Stimulated activated CD4-positive, alpha-beta T cell treated with anti-CD3 and anti-CD28 coated beads, Interleukin-12 subunit alpha, Interleukin-12 subunit beta, amount 100 ng/mL, for 48 hours (primary cell): ENCODE results near the gene RNASE13.
"Not testable (repeated sequence)": the region's sequence is repeated elsewhere in the genome, so short reads cannot be mapped to it uniquely, and the experiment has no call there.

Experiments
- DNase-seq, 3 donors: peaks; one replicate each; pipeline ENCODE4 v3.0.0-alpha.2; 2020; ENCODE audit warnings: low read depth in 2 of 3, low spot score in 1 of 3

RNASE13 gene

GRCh38 chr14:21023817-21024584, 10.6 kb downstream of the RNASE13 start:
- no peak for DNase-seq

DNA sequence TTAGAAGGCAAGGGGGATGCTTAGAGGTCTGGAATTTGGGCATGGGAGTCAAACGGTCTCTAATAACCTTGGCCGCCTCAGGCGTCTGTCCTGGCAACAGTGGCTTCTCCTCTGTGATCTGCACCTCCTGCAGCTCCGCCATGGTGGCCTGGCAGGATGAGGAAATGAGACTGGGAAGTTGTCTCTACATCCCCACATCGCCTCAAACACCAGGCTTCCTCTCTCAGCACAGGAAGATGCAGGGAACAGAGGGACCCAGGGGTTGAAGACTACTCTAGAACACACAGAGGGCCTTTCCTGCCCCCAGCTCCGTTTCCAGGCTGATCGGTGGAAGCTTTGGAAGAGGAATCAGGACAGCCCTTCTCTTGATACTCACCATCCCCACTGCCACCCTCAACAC, 11.4 kb downstream of the RNASE13 start:
- DNase-seq, result no peak

GRCh38 chr14:21022686-21023085, 11.9 kb downstream of the RNASE13 start:
- no peak for DNase-seq

DNA sequence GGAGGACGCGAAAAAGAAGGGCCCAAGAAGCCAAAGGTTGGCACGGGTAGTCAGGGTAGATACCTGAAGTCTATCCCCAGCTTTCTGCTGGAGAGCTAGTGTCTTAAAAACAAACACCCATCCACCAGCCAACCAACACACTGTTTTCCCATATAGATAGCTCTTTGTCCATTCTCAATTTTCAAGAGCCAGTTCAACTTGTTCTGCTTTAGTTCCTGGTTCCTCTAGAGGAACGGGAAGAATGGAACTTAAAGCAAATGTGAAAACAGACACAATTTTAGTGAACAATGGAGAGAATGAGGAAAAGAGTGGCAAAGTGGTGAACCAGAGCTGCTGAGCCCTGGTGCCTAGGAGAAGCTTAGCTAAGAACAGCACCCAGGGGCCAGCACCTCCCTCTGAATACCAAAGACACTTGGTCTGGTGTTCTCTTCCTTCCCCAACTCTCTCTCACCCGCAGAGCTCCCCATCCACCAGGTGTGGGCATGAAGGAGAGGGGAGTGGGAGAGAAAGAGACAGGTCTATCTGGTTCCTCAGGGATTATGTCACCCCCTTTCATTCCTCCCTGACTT, 13.5 kb downstream of the RNASE13 start:
- no peak for DNase-seq

DNA sequence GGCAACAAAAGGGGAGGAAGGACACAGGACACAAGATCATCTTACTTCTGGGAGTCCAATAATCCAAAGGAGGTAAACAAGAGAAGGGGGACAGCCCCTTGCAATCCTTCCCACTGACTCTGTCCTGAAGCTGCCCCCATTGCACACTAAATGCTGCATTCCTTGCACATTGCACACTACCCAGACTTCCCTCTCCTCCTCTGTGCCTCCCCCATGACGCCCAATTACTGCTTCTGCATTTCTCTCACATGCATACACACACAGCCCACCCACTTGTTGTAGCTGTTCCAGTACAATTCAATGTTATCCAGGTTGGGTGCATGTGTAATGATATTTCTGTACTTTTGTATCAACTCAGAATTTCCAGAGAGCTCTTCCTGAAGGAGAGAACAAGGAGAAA, 15.2 kb downstream of the RNASE13 start:
- no peak for DNase-seq

GRCh38 chr14:21018781-21019180, 15.8 kb downstream of the RNASE13 start:
- DNase-seq, result no peak

GRCh38 chr14:21018286-21018685, 16.3 kb downstream of the RNASE13 start:
- no peak for DNase-seq

GRCh38 chr14:21017528-21018245, 16.9 kb downstream of the RNASE13 start:
- DNase-seq, result no peak

DNA sequence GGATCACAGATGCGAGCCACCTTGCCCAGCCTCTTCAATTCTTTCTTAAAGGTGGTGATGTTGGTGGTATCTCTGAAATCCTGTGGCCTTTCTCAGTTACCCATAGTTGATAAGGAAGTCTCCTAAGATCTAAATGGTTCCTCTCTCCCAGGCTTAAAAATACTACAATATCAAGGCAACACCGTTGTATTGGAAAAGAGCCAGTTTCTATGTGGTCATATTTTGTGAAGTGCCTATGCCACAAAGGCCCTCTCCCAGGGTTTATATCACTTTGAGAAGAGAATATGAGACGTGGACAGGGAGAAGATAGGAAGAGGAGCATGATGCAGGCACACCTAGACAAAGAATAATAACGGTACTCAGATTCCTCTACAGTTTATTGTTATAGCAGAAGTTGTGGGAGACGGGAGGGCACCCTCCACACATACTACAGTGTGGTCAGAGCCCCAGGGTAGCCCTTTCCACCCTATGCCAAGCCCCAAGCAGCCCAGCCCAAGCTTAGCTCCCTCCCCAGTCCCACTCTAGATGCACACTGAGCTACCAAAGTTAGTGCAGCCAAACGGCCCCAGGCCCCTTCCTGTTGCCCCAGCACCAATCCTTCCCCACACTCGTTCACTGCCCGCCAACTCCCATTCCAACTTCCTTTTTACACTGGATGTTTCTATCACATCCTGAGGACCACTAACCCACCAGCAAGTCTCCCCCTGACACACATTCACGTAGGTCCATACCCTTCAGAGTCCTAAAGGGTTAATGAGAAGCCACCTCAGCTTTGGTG, 18.0 kb downstream of the RNASE13 start:
- DNase-seq, result no peak

- DNase-seq, result no peak
Measured at GRCh38 chr14:21015312-21015711, 19.3 kb downstream of the RNASE13 start.

- DNase-seq, result peak; percentile 58 to 84 (median 71)
Measured at GRCh38 chr14:21014761-21015190, 19.8 kb downstream of the RNASE13 start.

- no peak for DNase-seq
Measured at GRCh38 chr14:21011136-21011535, 23.5 kb downstream of the RNASE13 start.

DNA sequence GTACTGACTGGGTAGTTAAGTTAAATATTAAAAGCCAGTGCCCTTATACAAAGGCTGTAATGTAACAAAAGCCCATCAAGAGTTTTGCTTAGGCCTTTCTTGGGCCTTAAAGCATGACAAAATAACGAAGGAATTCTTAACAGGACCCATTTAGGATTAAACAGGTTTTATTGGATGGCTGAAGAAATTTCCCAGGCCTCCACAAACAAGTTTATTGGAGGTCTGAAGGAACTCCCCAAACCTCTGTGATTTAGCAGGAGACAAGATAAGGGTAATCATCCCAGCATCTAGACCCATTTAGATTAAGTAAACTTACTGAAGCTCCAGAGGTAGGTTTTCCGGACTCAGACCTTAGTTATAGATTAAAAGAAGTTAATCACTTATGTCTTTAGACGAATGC, 24.9 kb downstream of the RNASE13 start:
- not testable (repeated sequence) for DNase-seq

DNA sequence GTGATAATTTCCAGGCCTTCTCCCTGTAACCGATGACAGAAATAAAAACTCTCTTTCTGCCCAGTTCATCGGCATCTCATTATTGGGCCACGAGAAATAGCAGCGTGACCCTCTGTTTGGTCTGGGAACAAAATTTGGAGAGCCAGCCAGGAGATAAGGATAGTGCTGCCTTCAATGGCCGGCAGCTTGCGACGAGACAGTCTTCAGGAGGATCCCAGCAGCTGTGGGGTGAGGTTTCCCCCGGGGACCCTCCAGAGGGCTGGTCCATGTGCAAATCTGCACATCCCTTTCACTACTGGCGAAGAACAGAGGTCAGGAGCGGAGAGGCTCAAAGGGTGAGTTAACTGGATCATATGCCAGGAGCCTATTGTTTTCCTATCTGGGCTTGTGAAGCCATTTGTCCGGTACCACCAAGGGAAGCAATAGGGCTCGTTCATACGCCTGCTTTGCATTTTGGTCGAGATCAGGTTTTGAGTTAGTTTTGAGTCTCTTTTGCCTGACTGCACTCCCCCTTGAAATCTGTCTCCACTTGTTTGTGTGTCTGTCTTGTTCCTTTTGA, 30.7 kb downstream of the RNASE13 start:
- no peak for DNase-seq

GRCh38 chr14:21001218-21001617, 33.4 kb downstream of the RNASE13 start:
- no peak for DNase-seq

DNA sequence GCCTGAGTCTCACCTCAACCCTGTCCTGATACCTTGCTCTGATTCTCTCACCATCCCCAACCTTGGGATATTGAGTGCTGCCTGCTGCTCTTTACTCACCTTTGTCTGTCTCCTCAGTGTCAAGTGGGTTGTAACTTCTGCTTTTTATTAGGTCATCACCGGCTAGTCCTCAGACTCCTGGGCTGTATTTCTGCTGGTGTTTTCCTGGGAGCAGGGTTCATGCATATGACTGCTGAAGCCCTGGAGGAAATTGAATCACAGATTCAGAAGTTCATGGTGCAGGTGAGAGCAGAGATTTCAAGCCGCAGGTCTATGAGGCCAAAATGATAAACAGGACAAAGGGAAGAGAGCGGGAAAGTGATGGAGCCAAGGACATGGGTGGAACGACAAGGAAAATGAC, 35.0 kb downstream of the RNASE13 start:
- DNase-seq, result no peak

DNA sequence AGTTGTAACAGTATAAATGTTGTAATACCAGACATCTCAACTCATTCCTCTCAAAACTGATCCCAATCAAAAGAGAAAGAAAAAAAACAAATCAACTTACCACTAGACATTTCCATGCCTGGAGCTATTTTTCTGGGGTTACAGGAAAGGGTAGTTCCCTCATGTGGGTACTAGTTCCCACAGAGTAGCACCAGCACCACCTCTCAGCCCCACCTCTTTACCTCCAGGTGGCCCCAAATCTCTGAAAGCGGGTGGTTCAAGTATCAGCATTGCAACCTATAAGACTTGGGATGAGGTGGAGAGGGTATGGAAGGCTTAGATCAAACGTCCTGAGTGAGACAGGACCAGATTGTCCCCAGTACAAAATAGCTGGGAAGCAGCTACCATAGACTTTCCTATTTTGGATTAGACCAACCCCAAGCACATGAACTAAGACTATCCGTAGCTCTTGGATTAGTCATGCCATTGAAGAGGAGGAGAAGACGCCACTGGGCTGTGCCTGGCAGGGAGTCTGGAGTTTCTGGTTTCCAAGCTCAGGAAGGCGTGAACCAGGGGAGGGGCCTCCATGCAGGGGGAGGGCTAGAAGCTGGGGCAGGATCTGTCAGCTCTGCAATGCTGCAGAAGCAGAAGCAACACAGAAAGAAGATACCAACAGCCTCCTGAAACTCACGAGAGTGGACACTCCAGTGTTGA, 35.8 kb downstream of the RNASE13 start, which contains the start of gene SLC39A2:
SLC39A2 (plus strand) TSS at position 620 of the 693 bp plus-strand sequence. CDS start 154 bp downstream, outside the sequence.
- DNase-seq, result no peak

DNA sequence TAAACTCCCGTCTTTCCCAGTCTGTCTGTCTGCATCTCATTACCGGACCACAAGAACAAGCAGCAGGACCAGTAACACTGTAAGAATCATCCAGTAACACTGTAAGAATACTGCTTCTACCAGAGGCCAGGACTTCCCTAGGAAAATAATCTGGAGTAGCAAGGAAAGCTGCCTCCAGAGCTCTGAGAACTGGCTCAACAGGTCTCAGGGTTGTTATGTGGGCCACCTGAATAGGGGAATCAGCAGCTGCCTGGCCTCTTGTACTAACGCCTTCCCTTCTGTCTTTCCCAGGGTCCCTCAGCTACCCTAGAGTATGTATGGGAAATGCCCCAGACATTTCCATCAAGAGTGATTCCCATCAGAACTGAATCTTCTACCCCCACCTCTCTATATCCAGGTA, 36.5 kb downstream of the RNASE13 start:
- no peak for DNase-seq

DNA sequence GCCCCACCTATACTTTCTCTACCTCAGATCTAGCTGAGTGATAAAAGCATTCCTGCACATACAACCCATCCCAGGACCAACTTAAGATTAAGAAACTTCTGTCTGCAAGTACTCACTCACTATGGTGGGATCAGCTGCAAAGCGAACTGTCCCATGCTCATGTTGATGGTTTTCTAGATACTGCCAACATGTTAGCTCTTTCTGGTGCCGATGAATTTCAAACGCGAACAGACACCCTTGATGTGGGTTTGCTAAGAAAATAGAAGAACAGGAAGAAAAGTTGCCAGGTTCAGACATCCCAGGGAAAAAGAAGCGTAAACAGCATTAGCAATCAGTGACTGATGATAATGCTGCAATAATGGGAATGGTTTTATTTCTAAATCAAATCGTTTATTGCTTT, 37.0 kb downstream of the RNASE13 start:
- no peak for DNase-seq

- no peak for DNase-seq
Measured at GRCh38 chr14:20997115-20997514, 37.5 kb downstream of the RNASE13 start.
